ENCODE data around the gene PRSS53. TPM values are rescaled to one million over a fixed set of nuclear protein-coding genes. Genes with fewer than 3 reads are reported as not detected.

Gene PRSS53
- total RNA-seq, 1 experiment from 2014 or later, result 2.8 TPM

GRCh38 chr16:31087971-31088370, 772 bp downstream of the PRSS53 start:
- Histone ChIP-seq H3K27me3 (ENCODE audit: insufficient read depth, low read length) (no peaks in the 10 kb centered on the region), H3K9me3 (ENCODE audit: control insufficient read depth, low read depth, low read length) (no peaks in the 10 kb centered on the region), H3K4me2 (ENCODE audit: insufficient read depth, insufficient read length, low read length) (no peak overlapping the region), H3T11ph (ENCODE audit: low read length) (no peak overlapping the region), H3K4ac (ENCODE audit: low read depth, low read length) (no peak overlapping the region), H2AFZ (ENCODE audit: low read length) (no peak overlapping the region), H3K23ac (ENCODE audit: insufficient read length, low read depth, low read length) (no peak overlapping the region), H2BK15ac (ENCODE audit: low read depth, low read length) (no peak overlapping the region), H2BK5ac (ENCODE audit: insufficient read length, low read length) (no peak overlapping the region), H2BK120ac (ENCODE audit: low read depth, low read length, poor library complexity, severe bottlenecking) (no peak overlapping the region), H3K4me1 (ENCODE audit: insufficient read depth, low read length) (no peaks in the 10 kb centered on the region), H2AK5ac (ENCODE audit: insufficient read length, low read length) (no peak overlapping the region), H2BK20ac (ENCODE audit: low read depth, low read length, poor library complexity, severe bottlenecking) (no peak overlapping the region), H4K8ac (replicated peaks; ENCODE audit: insufficient read length, low read depth, low read length) (no peak overlapping the region), H4K91ac (ENCODE audit: insufficient read length, low read depth, low read length) (no peak overlapping the region), H3K14ac (ENCODE audit: insufficient read depth, low read length) (no peak overlapping the region), H3K79me1 (ENCODE audit: insufficient read depth, low read depth, low read length, poor library complexity, severe bottlenecking) (peaks cover 2% of the 10 kb centered on the region), H3K79me2 (ENCODE audit: insufficient read depth, low read length) (peaks cover 2% of the 10 kb centered on the region; the same call in 1 of the 2 replicates), H3K9ac (ENCODE audit: extremely low read depth, insufficient read length, low read length) (no peak overlapping the region), H4K20me1 (ENCODE audit: control insufficient read depth, insufficient read depth, insufficient read length) (no peaks in the 10 kb centered on the region), H3K18ac (ENCODE audit: insufficient read length, low read depth, low read length) (no peak overlapping the region), H3K23me2 (ENCODE audit: insufficient read length, low read depth, low read length, poor library complexity, severe bottlenecking) (no peaks in the 10 kb centered on the region), H3K56ac (ENCODE audit: insufficient read length, low read depth, low read length) (no peak overlapping the region), H3K27ac (ENCODE audit: insufficient read length, low read depth, low read length) (no peak overlapping the region), H2BK12ac (ENCODE audit: insufficient read length, low read depth, low read length) (no peak overlapping the region), H4K5ac (ENCODE audit: insufficient read length, low read depth, low read length) (no peak overlapping the region)
- WGBS (ENCODE audit: extremely low coverage, insufficient read length, low lambda C conversion rate), result no CpG with 5 or more reads among the region's 5 CpGs
- TF ChIP-seq CTCF (conservative IDR thresholded peaks at IDR 0.05), result no peak
- H3K27me3 Mint-ChIP-seq (ENCODE audit: low read depth), result no peaks in the 10 kb centered on the region
- no peak overlapping the region for H3K27ac Mint-ChIP-seq
- no peak for DNase-seq
- H3K9me3 Mint-ChIP-seq, result no peaks in the 10 kb centered on the region
- no peak overlapping the region for H3K4me3 Mint-ChIP-seq
- H3K4me1 Mint-ChIP-seq, result no peaks in the 10 kb centered on the region; a peak in 1 of 4 replicates
- peaks cover 5 to 29% (median 27%) of the 10 kb centered on the region in 3 experiments; a peak in 6 of 7 replicates for H3K36me3 Mint-ChIP-seq (ENCODE audit: insufficient read depth in 1 of 3, low read depth in 3 of 3)

Data from H9 (cell line).